ENCODE measurements around the gene DHX15.
"Not testable (repeated sequence)": the region's sequence is repeated elsewhere in the genome, so short reads cannot be mapped to it uniquely, and the experiment has no call there.

DHX15 gene

GRCh38 chr4:24550441-24551175 lies 33.7 kb downstream of the DHX15 start:
- in situ Hi-C loops (cut with MboI; ENCODE audit: low sequenced_read_pairs) = no loop called here

- in situ Hi-C loops (cut with MboI; ENCODE audit: low sequenced_read_pairs) = no loop called here
Observed at GRCh38 chr4:24547979-24548378, 36.4 kb downstream of the DHX15 start.

- in situ Hi-C loops (cut with MboI; ENCODE audit: low sequenced_read_pairs) = no loop called here
Observed at GRCh38 chr4:24544208-24544988, 40.0 kb downstream of the DHX15 start.

- in situ Hi-C loops (cut with MboI; ENCODE audit: low sequenced_read_pairs) = no loop called here
Observed at GRCh38 chr4:24537025-24537424, 47.3 kb downstream of the DHX15 start.

GRCh38 chr4:24535399-24535798 lies 49.0 kb downstream of the DHX15 start:
- in situ Hi-C loops (cut with MboI; ENCODE audit: low sequenced_read_pairs) = no loop called here

- in situ Hi-C loops (cut with MboI; ENCODE audit: low sequenced_read_pairs) = no loop called here
Observed at GRCh38 chr4:24533364-24533763, 51.0 kb downstream of the DHX15 start.

- in situ Hi-C loops (cut with MboI; ENCODE audit: low sequenced_read_pairs) = no loop called here
Observed at GRCh38 chr4:24529555-24529954, 54.8 kb downstream of the DHX15 start.

GRCh38 chr4:24527371-24527770 lies 57.0 kb downstream of the DHX15 start:
- in situ Hi-C loops (cut with MboI; ENCODE audit: low sequenced_read_pairs) = no loop called here

- in situ Hi-C loops (cut with MboI; ENCODE audit: low sequenced_read_pairs) = no loop called here
Observed at GRCh38 chr4:24521544-24521943, 62.8 kb downstream of the DHX15 start.

- in situ Hi-C loops (cut with MboI; ENCODE audit: low sequenced_read_pairs) = no loop called here
Observed at GRCh38 chr4:24519649-24520048, 64.7 kb downstream of the DHX15 start.

GRCh38 chr4:24517676-24518075 lies 66.7 kb downstream of the DHX15 start:
- in situ Hi-C loops (cut with MboI; ENCODE audit: low sequenced_read_pairs) = no loop called here

- in situ Hi-C loops (cut with MboI; ENCODE audit: low sequenced_read_pairs) = no loop called here
Observed at GRCh38 chr4:24516926-24517325, 67.4 kb downstream of the DHX15 start.

GRCh38 chr4:24515698-24516097 lies 68.7 kb downstream of the DHX15 start:
- in situ Hi-C loops (cut with MboI; ENCODE audit: low sequenced_read_pairs) = no loop called here

GRCh38 chr4:24514808-24515207 lies 69.5 kb downstream of the DHX15 start:
- in situ Hi-C loops (cut with MboI; ENCODE audit: low sequenced_read_pairs) = no loop called here

- in situ Hi-C loops (cut with MboI; ENCODE audit: low sequenced_read_pairs) = no loop called here
Observed at GRCh38 chr4:24513718-24514117, 70.6 kb downstream of the DHX15 start.

- in situ Hi-C loops (cut with MboI; ENCODE audit: low sequenced_read_pairs) = no loop called here
Observed at GRCh38 chr4:24511371-24512063, 72.8 kb downstream of the DHX15 start.

GRCh38 chr4:24510091-24510490 lies 74.3 kb downstream of the DHX15 start:
- in situ Hi-C loops (cut with MboI; ENCODE audit: low sequenced_read_pairs) = no loop called here

- in situ Hi-C loops (cut with MboI; ENCODE audit: low sequenced_read_pairs) = no loop called here
Observed at GRCh38 chr4:24508541-24508940, 75.8 kb downstream of the DHX15 start.

- in situ Hi-C loops (cut with MboI; ENCODE audit: low sequenced_read_pairs) = no loop called here
Observed at GRCh38 chr4:24507439-24507838, 76.9 kb downstream of the DHX15 start.

GRCh38 chr4:24503090-24503489 lies 81.3 kb downstream of the DHX15 start:
- in situ Hi-C loops (cut with MboI; ENCODE audit: low sequenced_read_pairs) = not testable (repeated sequence)

- in situ Hi-C loops (cut with MboI; ENCODE audit: low sequenced_read_pairs) = loop anchor here (25.0 kb wide), 1 partner anchor 490 kb away; no protein-coding TSS in a partner anchor
Observed at GRCh38 chr4:24497221-24497620, 87.1 kb downstream of the DHX15 start.

GRCh38 chr4:24496597-24496996 lies 87.8 kb downstream of the DHX15 start:
- in situ Hi-C loops (cut with MboI; ENCODE audit: low sequenced_read_pairs) = loop anchor here (25.0 kb wide), 1 partner anchor 491 kb away; no protein-coding TSS in a partner anchor
